ENCODE data around the gene TWF2. TPM values are rescaled to one million over a fixed set of nuclear protein-coding genes. Genes with fewer than 3 reads are reported as not detected.
A peak's percentile ranks its signal among the peaks of the same experiment; 100 is the strongest.

TWF2 gene
- total and polyA plus RNA-seq, 9 of the 15 experiments (the other 6 are each of a cell fraction or from before 2014, with no cell fraction given): 0.11 to 61.9 (median 29.7) TPM

GRCh38 chr3:52220380-52221026 is 18.5 kb downstream of the TWF2 start (continued):
- TF ChIP-seq, protein P1, sequence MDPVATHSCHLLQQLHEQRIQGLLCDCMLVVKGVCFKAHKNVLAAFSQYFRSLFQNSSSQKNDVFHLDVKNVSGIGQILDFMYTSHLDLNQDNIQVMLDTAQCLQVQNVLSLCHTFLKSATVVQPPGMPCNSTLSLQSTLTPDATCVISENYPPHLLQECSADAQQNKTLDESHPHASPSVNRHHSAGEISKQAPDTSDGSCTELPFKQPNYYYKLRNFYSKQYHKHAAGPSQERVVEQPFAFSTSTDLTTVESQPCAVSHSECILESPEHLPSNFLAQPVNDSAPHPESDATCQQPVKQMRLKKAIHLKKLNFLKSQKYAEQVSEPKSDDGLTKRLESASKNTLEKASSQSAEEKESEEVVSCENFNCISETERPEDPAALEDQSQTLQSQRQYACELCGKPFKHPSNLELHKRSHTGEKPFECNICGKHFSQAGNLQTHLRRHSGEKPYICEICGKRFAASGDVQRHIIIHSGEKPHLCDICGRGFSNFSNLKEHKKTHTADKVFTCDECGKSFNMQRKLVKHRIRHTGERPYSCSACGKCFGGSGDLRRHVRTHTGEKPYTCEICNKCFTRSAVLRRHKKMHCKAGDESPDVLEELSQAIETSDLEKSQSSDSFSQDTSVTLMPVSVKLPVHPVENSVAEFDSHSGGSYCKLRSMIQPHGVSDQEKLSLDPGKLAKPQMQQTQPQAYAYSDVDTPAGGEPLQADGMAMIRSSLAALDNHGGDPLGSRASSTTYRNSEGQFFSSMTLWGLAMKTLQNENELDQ (CRISPR knock-in tag; IDR thresholded peaks at IDR 0.05; ENCODE audit: borderline replicate concordance): no peak
- TF ChIP-seq NFIC (IDR thresholded peaks at IDR 0.05) (0 out of 2 replicates have a peak, but pooled peaks have one; percentile 41), SMC3 (conservative IDR thresholded peaks at IDR 0.05; ENCODE audit: insufficient read depth, low read depth, low read length) (peak; percentile 86), POLR3A (IDR thresholded peaks at IDR 0.05; ENCODE audit: borderline replicate concordance, extremely low read depth, insufficient read depth, insufficient read length) (no peak), E2F3 (CRISPR knock-in tag; IDR thresholded peaks at IDR 0.05) (no peak), DEAF1 (CRISPR knock-in tag; IDR thresholded peaks at IDR 0.05) (0 out of 2 replicates have a peak, but pooled peaks have one; percentile 16), COPS2 (conservative IDR thresholded peaks at IDR 0.05) (no peak), CTBP1 (IDR thresholded peaks at IDR 0.05; ENCODE audit: borderline replicate concordance) (no peak), ARNT (IDR thresholded peaks at IDR 0.05) (no peak)

Measured in K562 (cell line).